Type B pancreatic cell (in vitro differentiated cells): Measurements from ENCODE around the gene RARRES1. TPM values are rescaled to one million over a fixed set of nuclear protein-coding genes. Genes with fewer than 3 reads are reported as not detected.

ENCODE experiments used
- DNase-seq: peaks from one replicate; pipeline ENCODE4 v3.0.0; 2021; ENCODE audit warnings: mixed read lengths; ENCODE audit not compliant: unreplicated experiment; ENCODE audit errors: extremely low spot score
- H3K27ac Mint-ChIP-seq: 2 replicates; pipeline ENCODE4 v1.8.0; 2021; ENCODE audit warnings: mild to moderate bottlenecking, mixed read lengths
- H3K27me3 Mint-ChIP-seq: 2 replicates; pipeline ENCODE4 v1.8.0; 2021; ENCODE audit warnings: mixed read lengths
- H3K36me3 Mint-ChIP-seq: 2 replicates; pipeline ENCODE4 v1.8.0; 2021; ENCODE audit warnings: mixed read lengths
- H3K4me1 Mint-ChIP-seq: one replicate; pipeline ENCODE4 v1.8.0; 2021; ENCODE audit warnings: mixed read lengths; ENCODE audit not compliant: unreplicated experiment
- H3K4me3 Mint-ChIP-seq: 2 replicates; pipeline ENCODE4 v1.8.0; 2021; ENCODE audit warnings: mild to moderate bottlenecking, mixed read lengths
- H3K9me3 Mint-ChIP-seq: 2 replicates; pipeline ENCODE4 v1.8.0; 2021; ENCODE audit warnings: mixed read lengths
- total RNA-seq: library from RNA; stranded (reverse); gene quantifications from 2 replicates; pipeline ENCODE4 v1.2.1, GENCODE V29; 2021; ENCODE audit warnings: low replicate concordance
- TF ChIP-seq, protein P1 (sequence below): fragments of 200-600 bp; sonication (generic); conservative IDR thresholded peaks from 2 replicates; pipeline ENCODE4 v1.5.0; 2021; ENCODE audit warnings: antibody characterized with exemption, mild to moderate bottlenecking

Gene RARRES1
- total RNA-seq, 1 donor from 2014 or later: 15.9 TPM

DNA sequence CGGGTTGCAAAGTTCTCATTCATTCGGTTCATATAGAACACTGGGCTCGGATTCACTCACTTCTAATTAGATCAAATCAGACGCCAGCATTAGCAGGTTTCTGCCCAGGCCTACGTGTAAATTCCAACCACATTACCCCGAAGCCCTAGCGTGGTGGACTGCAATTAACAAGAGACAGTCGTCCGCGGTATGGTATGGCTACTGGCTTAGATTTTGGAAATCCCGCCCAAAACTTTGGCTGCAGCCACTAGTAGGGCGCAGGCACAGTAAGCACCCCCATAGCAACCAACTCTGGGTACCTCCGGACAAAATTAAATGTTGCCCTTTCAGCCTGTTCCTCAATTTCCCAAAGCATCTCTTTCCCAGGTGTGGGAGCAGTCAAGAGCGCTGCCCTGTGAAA lies 771 bp downstream of the RARRES1 start:
- H3K27ac Mint-ChIP-seq: no peak overlapping the region
- no peaks in the 10 kb centered on the region for H3K9me3 Mint-ChIP-seq
- peaks cover 12% of the 10 kb centered on the region for H3K36me3 Mint-ChIP-seq
- H3K4me3 Mint-ChIP-seq: peak overlapping the region; percentile 82
- TF ChIP-seq, protein P1, sequence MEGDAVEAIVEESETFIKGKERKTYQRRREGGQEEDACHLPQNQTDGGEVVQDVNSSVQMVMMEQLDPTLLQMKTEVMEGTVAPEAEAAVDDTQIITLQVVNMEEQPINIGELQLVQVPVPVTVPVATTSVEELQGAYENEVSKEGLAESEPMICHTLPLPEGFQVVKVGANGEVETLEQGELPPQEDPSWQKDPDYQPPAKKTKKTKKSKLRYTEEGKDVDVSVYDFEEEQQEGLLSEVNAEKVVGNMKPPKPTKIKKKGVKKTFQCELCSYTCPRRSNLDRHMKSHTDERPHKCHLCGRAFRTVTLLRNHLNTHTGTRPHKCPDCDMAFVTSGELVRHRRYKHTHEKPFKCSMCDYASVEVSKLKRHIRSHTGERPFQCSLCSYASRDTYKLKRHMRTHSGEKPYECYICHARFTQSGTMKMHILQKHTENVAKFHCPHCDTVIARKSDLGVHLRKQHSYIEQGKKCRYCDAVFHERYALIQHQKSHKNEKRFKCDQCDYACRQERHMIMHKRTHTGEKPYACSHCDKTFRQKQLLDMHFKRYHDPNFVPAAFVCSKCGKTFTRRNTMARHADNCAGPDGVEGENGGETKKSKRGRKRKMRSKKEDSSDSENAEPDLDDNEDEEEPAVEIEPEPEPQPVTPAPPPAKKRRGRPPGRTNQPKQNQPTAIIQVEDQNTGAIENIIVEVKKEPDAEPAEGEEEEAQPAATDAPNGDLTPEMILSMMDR: no peak
- DNase-seq: no peak
- H3K27me3 Mint-ChIP-seq: no peaks in the 10 kb centered on the region
- peaks cover 6% of the 10 kb centered on the region for H3K4me1 Mint-ChIP-seq

DNA sequence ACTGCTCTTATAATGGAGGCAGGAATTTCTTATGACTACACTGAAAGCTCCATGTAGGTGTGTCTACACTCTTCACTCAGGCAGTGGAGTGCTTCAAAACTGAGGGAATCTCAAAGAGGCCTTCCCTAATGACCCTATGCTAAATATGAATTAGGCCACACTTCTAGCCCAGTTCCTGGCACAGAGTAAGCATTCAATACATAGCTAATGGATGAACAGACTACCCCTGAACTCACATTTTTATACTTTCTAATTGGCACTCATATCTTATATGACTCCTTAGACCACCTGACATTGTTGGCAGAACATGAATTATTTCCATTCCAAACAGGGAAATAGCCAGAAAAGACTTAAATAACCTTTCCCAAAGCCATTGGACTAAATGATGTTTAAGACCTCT lies 3.4 kb downstream of the RARRES1 start:
- Mint-ChIP-seq H3K27me3 (no peaks in the 10 kb centered on the region), H3K36me3 (peaks cover 2% of the 10 kb centered on the region), H3K4me1 (peaks cover 22% of the 10 kb centered on the region), H3K4me3 (no peak overlapping the region), H3K9me3 (no peaks in the 10 kb centered on the region), H3K27ac (no peak overlapping the region)
- DNase-seq: no peak
- TF ChIP-seq, protein P1: no peak

DNA sequence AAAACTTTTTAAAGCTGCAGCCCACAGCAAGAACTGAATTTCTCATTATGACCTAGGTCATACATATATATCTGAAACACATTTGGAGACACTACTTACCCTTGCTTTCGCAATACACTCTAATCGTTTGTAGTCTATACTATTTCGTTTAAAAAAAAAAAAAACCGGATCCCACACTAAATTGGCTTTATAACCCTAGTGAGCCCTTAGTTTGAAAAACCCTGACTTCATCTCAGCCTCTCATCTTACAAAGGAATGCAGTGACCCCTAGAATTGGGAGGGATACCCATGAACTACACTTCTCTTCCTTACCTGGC lies 4.2 kb downstream of the RARRES1 start:
- H3K4me3 Mint-ChIP-seq: peak overlapping the region; percentile 37
- TF ChIP-seq, protein P1: peak; percentile 14
- DNase-seq: no peak
- H3K36me3 Mint-ChIP-seq: peaks cover 1% of the 10 kb centered on the region
- no peaks in the 10 kb centered on the region for H3K27me3 Mint-ChIP-seq
- H3K4me1 Mint-ChIP-seq: peaks cover 27% of the 10 kb centered on the region
- H3K27ac Mint-ChIP-seq: peak overlapping the region; percentile 24
- peaks cover 1% of the 10 kb centered on the region for H3K9me3 Mint-ChIP-seq

DNA sequence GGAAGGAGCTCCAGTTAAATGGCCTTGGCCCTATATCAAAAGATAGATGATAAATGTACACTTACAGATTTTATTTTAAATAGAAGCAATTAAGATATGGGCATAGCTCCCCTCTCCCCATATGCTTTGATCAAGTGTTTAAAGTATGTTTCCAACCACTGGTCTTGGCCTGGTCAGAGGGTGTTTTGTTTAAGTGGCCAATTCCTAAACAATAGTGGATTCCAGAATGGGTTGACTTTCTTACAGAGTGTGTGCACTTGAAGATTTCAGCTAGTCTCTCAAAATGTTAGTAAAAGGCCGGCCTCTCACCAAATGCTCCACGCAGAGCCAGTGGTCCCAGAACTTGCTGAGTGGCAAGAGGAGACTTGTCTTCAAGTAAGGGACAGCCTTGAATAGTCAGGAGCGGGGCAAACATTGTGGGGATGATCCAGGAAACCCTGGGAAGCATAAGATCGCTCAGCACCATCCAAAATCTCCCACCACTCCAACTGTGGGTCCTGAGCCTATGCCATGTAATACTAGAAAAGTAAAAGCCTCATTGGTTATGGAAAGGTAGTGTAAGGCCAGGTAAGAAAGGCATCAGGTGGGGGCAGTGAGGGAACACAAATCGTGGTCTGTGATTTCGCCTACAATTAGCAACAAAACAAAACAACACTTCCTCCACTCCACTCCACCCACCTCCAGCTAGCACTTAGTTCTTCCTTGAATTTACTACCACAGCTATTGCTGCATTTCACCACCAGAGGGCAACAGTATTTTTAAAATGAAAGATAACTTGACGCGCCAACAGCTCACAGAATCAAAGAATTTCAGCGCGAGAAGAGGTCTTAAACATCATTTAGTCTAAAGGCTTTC lies 4.8 kb downstream of the RARRES1 start:
- TF ChIP-seq, protein P1: peak; percentile 89
- Mint-ChIP-seq H3K36me3 (peaks cover 4% of the 10 kb centered on the region), H3K4me3 (peak overlapping the region; percentile 37), H3K4me1 (peaks cover 31% of the 10 kb centered on the region), H3K27ac (peak overlapping the region; percentile 24), H3K27me3 (no peaks in the 10 kb centered on the region), H3K9me3 (peaks cover 4% of the 10 kb centered on the region)
- no peak for DNase-seq

DNA sequence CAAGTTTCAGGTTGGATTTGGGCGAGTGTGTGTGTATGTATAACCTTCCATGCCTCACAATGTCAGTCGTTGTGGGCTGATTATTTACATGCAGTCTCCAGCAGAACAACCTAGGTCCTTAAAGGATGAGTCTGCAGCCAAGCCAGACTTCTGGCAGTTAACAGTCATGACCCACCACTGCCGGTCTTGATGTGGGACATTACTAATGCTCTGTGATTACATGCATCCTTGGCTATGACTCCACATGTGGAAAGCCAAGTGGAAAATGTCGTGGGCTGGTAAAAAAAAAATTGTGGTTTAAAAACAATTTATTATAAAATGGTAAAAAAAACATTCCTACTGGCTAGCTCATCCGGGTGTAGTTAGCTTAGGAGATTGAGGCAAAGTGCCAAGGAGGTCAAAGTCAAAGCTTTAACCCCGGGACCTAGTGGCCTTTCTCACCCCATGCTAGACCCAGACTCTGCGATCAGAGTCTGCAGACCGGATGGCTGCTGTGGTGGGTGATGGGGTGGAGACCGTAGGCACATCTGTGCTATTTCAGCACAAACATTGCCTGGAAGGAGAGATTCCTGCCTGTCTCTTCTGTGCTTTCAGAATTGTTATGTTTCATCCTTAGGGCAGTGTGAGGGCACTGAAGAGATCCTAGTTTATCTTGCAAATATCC lies 6.8 kb downstream of the RARRES1 start:
- H3K27ac Mint-ChIP-seq: no peak overlapping the region
- H3K4me3 Mint-ChIP-seq: no peak overlapping the region
- no peak for DNase-seq
- TF ChIP-seq, protein P1: no peak
- H3K36me3 Mint-ChIP-seq: peaks cover 11% of the 10 kb centered on the region
- no peaks in the 10 kb centered on the region for H3K27me3 Mint-ChIP-seq
- peaks cover 31% of the 10 kb centered on the region for H3K4me1 Mint-ChIP-seq
- H3K9me3 Mint-ChIP-seq: peaks cover 4% of the 10 kb centered on the region
